GM13977 (cell line): ENCODE measurements around the gene STRAP.
A peak's percentile ranks its signal among the peaks of the same experiment; 100 is the strongest.
"Not testable (repeated sequence)": the region's sequence is repeated elsewhere in the genome, so short reads cannot be mapped to it uniquely, and the experiment has no call there.

Source experiments
- DNase-seq: peaks from one replicate; pipeline ENCODE4 v3.0.0; 2012; ENCODE audit warnings: low spot score
- CTCF ChIP-seq: IDR thresholded peaks from 2 replicates; pipeline ENCODE4 v1.5.1; 2012; ENCODE audit warnings: mild to moderate bottlenecking, control low read depth; ENCODE audit not compliant: insufficient read depth; ENCODE audit errors: extremely low read depth, missing control alignments
- in situ Hi-C: fragments of 300-500 bp; cut with MboI; formaldehyde crosslinking; loops from one replicate; pipeline ENCODE4 v1.12.0; 2022; ENCODE audit warnings: low sequenced_read_pairs, low pct_unique_long_range_greater_than_20kb, mixed read lengths, inconsistent platforms; ENCODE audit not compliant: unreplicated experiment

STRAP gene

DNA sequence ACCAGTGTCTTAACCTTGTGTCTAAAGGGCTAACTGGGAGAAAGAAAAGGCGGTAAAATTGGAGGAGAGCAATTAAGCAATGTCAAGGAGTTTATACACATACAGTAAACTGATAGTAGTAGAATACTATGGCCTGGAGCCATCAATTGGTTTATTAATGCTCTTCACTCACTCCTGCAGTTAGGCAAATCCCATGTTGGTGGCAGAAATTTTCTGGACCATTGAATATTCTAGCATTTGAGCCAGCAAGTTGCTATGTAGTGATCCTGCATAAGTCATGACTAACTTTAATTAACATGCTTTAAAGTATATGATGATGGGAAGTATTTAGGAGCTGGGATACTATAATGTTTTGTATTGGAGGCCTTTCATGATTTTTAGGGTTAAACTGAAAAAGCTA lies 14.7 kb downstream of the STRAP start:
- no peak for TF ChIP-seq CTCF
- no peak for DNase-seq
- in situ Hi-C loops, result no loop called here

DNA sequence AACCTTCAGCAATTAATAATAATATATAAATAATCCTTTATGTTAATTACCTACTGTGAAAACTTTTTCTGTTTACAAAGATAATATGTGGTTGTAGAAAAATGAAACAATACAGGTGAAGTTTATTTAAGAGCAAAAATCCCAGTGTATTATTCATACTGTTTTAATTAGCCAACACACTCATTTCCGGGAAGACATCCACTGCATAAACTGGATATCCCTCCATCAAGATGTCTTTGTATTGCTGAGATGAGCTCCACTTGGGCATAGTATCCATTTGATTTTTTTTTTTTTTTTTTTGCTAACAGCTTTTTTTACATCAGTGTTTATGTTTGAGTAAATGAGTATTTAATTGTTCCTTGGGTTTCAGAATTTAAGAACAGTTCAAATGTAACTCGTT lies 15.2 kb downstream of the STRAP start:
- no peak for TF ChIP-seq CTCF
- in situ Hi-C loops, result no loop called here

GRCh38 chr12:15899282-15899870 lies 17.2 kb downstream of the STRAP start:
- DNase-seq, result no peak
- peak; percentile 59 for TF ChIP-seq CTCF
- in situ Hi-C loops, result no loop called here

More for the DNA sequence above, 15.2 kb downstream of the STRAP start:
- no peak for DNase-seq

DNA sequence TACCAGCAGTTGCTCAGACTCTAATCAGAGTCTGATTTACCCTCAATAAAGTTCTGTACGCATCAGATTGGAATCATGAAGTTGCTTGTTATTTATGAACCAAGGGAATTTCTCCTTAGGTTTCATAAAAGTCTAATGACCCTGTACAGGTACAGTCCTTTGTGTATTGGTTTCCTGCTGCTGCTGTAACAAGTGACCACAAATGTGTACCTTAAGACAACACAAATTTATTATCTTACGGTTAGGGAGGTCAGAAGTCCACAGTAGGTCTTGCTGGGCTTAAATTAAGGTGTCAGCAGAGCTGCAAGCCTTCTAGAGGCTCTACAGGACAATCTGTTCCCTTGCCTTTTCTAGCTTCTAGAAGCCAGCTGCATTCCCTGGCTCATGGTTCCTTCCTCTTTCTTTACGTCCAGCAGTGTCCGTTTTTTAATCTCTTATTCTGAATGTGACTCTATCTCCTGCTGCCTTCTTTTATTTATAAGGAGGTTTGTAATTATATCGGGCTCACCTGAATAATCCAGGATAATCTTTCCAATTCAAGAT lies 22.3 kb downstream of the STRAP start:
- TF ChIP-seq CTCF, result no peak
- DNase-seq, result no peak
- in situ Hi-C loops, result loop anchor here (25.0 kb wide), 1 partner anchor 458 kb away; no protein-coding TSS in a partner anchor

DNA sequence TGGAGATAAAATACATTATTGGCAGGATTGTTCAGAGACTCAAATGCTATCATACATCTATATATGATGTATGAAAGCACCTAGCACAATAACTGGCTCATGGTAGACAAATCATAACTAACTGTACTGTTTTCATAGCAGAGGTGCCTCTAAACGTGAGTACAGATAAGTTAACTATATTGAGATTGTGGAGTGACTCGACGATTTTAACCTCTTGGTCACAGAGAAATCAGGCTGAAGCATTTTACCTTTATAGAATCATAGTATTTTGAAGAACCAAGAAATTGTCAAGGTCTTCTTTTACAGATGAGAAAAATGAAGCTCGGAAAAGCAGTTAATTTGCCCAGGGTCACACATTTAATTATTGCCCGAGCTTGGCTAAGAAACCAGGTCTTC lies 28.3 kb downstream of the STRAP start:
- no peak for DNase-seq
- TF ChIP-seq CTCF, result no peak
- in situ Hi-C loops, result loop anchor here (25.0 kb wide), 1 partner anchor 452 kb away; no protein-coding TSS in a partner anchor

DNA sequence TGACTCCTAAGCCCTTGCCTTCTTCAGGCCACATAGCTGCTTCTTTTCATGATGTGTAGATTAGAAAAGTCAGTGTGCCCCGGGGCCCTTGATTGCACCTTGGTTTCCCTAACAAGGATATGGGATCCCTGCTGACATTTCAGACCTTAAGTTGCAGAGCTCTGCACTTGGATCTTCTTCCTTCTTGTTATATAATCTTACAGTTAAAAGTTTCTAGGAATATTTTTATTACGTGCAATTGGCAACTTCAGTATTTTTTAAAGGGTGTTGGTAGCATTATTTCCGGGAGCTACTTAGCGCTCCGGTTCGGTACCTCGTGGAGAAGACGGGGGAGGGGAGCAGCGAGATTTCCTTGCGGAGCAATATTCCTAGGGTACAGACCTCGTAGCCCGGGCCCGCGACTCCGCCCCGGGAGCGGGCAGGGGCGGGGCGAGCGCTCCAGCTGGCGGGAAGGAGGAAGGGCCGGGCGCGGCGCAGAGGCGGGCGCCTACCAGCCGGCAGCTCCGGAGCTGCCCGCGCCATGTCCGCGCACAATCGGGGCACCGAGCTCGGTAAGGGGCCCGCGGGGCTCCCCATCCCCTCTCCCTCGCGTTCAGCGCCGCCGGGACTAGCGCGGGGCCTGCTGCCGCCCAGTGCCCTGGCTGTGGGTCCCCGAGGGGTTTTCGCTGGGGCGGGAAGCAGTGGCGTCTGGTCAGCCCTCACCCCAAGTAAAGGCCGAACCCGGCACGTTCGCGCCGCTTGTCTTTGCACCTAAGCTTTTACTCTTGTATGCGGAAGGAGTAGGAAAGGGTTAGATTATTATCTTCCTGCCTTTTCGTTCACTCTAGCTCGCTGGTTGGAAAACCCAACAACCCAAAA lies 28.9 kb downstream of the STRAP start, which contains the start of gene DERA:
DERA (plus strand) TSS at position 469 of the 858 bp plus-strand sequence; CDS start at position 521, 52 bp downstream.
- no peak for TF ChIP-seq CTCF
- in situ Hi-C loops, result loop anchor here (25.0 kb wide), 1 partner anchor 451 kb away; no protein-coding TSS in a partner anchor
- peak; percentile 74 for DNase-seq

DNA sequence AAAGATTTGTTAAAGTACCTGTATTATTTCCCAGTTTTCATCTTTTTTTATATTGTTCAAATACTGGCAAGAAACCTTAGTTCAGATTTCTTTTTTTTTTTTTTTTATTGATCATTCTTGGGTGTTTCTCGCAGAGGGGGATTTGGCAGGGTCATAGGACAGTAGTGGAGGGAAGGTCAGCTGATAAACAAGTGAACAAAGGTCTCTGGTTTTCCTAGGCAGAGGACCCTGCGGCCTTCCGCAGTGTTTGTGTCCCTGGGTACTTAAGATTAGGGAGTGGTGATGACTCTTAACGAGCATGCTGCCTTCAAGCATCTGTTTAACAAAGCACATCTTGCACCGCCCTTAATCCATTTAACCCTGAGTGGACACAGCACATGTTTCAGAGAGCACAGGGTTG lies 29.7 kb downstream of the STRAP start:
- not testable (repeated sequence) for DNase-seq
- in situ Hi-C loops, result loop anchor here (25.0 kb wide), 1 partner anchor 450 kb away; no protein-coding TSS in a partner anchor

GRCh38 chr12:15914131-15914530 lies 31.9 kb downstream of the STRAP start:
- DNase-seq, result not testable (repeated sequence)
- in situ Hi-C loops, result loop anchor here (25.0 kb wide), 1 partner anchor 448 kb away; no protein-coding TSS in a partner anchor
